HCT116 (cell line): ENCODE results near the gene RAPH1.

Experiments used
- EZH2phosphoT487 ChIP-seq: fragments of 200-600 bp; IDR thresholded peaks from 2 replicates; pipeline ENCODE4 v1.6.1; 2018; ENCODE audit warnings: antibody characterized with exemption, borderline replicate concordance
- POLR2AphosphoS5 ChIP-seq: IDR thresholded peaks from 2 replicates; pipeline ENCODE4 v1.6.1; 2011; ENCODE audit warnings: mild to moderate bottlenecking, low read depth, low read length, moderate library complexity
- SRF ChIP-seq: IDR thresholded peaks from 2 replicates; pipeline ENCODE4 v1.6.1; 2012; ENCODE audit warnings: low read depth

- TF ChIP-seq SRF (no peak), POLR2AphosphoS5 (no peak), EZH2phosphoT487 (no peak)
These were observed 37.2 kb upstream of the RAPH1 start for GRCh38 chr2:203572316-203572715.
